HG02884 (cell line): ENCODE results near the gene TAS2R4.
"Not testable (repeated sequence)": the region's sequence is repeated elsewhere in the genome, so short reads cannot be mapped to it uniquely, and the experiment has no call there.

Source experiments
- ATAC-seq: cut with Tn5 transposase; IDR thresholded peaks from one replicate; pipeline ENCODE4 v1.9.1; 2021; ENCODE audit warnings: mild to moderate bottlenecking, moderate library complexity; ENCODE audit not compliant: unreplicated experiment

Gene TAS2R4

DNA sequence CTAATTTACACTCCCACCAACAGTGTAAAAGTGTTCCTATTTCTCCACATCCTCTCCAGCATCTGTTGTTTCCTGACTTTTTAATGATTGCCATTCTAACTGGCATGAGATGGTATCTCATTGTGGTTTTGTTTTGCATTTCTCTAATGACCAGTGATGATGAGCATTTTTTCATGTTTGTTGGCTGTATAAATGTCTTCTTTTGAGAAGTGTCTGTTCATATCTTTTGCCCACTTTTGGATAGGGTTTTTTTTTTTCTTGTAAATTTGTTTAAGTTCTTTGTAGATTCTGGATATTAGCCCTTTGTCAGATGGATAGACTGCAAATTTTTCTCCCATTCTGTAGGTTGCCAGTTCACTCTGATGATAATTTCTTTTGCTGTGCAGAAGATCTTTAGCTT, 46.0 kb downstream of the TAS2R4 start:
- not testable (repeated sequence) for ATAC-seq
